OCI-LY1 (cell line): ENCODE data around the gene SALL2.

Source experiments
- H2AFZ ChIP-seq: fragments of 200-600 bp; sonication (generic), shearing (Covaris generic); 2 replicates; pipeline ENCODE4 v1.6.0; 2014; ENCODE audit warnings: antibody characterized with exemption, mild to moderate bottlenecking, low read length
- H3F3A ChIP-seq: fragments of 200-600 bp; sonication (generic), shearing (Covaris generic); 2 replicates; pipeline ENCODE4 v1.6.0; 2014; ENCODE audit warnings: mild to moderate bottlenecking, antibody characterized with exemption, low read length, moderate library complexity; ENCODE audit not compliant: insufficient read depth
- H3K27ac ChIP-seq: fragments of 200-600 bp; sonication (generic); 2 replicates; pipeline ENCODE4 v1.5.1; 2014; ENCODE audit warnings: low read length, mixed run types, mild to moderate bottlenecking, low read depth; ENCODE audit not compliant: poor library complexity, severe bottlenecking
- H3K27me3 ChIP-seq: fragments of 200-600 bp; sonication (generic); 2 replicates; pipeline ENCODE4 v1.6.0; 2014; ENCODE audit warnings: antibody characterized with exemption, mild to moderate bottlenecking, low read length, moderate library complexity; ENCODE audit not compliant: insufficient read depth
- H3K36me3 ChIP-seq: fragments of 200-600 bp; sonication (generic); 2 replicates; pipeline ENCODE4 v1.6.1; 2014; ENCODE audit warnings: mild to moderate bottlenecking, antibody characterized with exemption, low read length, moderate library complexity, mixed read lengths; ENCODE audit not compliant: insufficient read depth
- H3K4me1 ChIP-seq: fragments of 200-600 bp; sonication (generic); 2 replicates; pipeline ENCODE4 v1.5.1; 2014; ENCODE audit warnings: mild to moderate bottlenecking, low read length, moderate library complexity; ENCODE audit not compliant: insufficient read depth, severe bottlenecking
- H3K4me2 ChIP-seq: fragments of 200-600 bp; sonication (generic), shearing (Covaris generic); 2 replicates; pipeline ENCODE4 v1.6.1; 2014; ENCODE audit warnings: low read length
- H3K4me3 ChIP-seq: fragments of 200-600 bp; sonication (generic); 2 replicates; pipeline ENCODE4 v1.5.1; 2014; ENCODE audit warnings: low read length, low read depth, mild to moderate bottlenecking, mixed read lengths; ENCODE audit not compliant: poor library complexity, severe bottlenecking
- H3K79me2 ChIP-seq: fragments of 200-600 bp; shearing (Covaris generic); 2 replicates; pipeline ENCODE4 v1.6.1; 2016; ENCODE audit warnings: mixed run types, low read length, mixed read lengths; ENCODE audit not compliant: insufficient read depth
- H3K9ac ChIP-seq: fragments of 200-600 bp; sonication (generic), shearing (Covaris generic); 2 replicates; pipeline ENCODE4 v1.6.1; 2014; ENCODE audit warnings: mild to moderate bottlenecking, low read length, mixed read lengths
- H3K9me2 ChIP-seq: fragments of 200-600 bp; sonication (generic), shearing (Covaris generic); 2 replicates; pipeline ENCODE4 v1.6.1; 2014; ENCODE audit warnings: low read depth, mild to moderate bottlenecking, low read length, mixed read lengths
- H3K9me3 ChIP-seq: fragments of 200-600 bp; shearing (Covaris generic); 2 replicates; pipeline ENCODE4 v1.6.1; 2014; ENCODE audit warnings: low read length, mixed read lengths
- H4K20me1 ChIP-seq: fragments of 200-600 bp; sonication (generic), shearing (Covaris generic); 2 replicates; pipeline ENCODE4 v1.6.0; 2016; ENCODE audit warnings: mild to moderate bottlenecking, low read length; ENCODE audit not compliant: insufficient read depth
- CTCF ChIP-seq: fragments of 200-600 bp; sonication (generic), shearing (Covaris generic); IDR thresholded peaks from 2 replicates; pipeline ENCODE4 v1.5.1; 2017; ENCODE audit warnings: mild to moderate bottlenecking, antibody characterized with exemption, low read length, moderate library complexity, mixed read lengths
- EZH2 ChIP-seq: fragments of 200-600 bp; sonication (generic), shearing (Covaris generic); IDR thresholded peaks from 2 replicates; pipeline ENCODE4 v1.8.0; 2017; ENCODE audit warnings: borderline replicate concordance, mixed run types, mild to moderate bottlenecking, antibody characterized with exemption, low read length, moderate library complexity, mixed read lengths

The SALL2 gene

GRCh38 chr14:21505012-21505553, 21.1 kb downstream of the SALL2 start:
- peaks cover 29% of the 10 kb centered on the region for H3K79me2 ChIP-seq
- H4K20me1 ChIP-seq: no peaks in the 10 kb centered on the region
- H3K36me3 ChIP-seq: peaks cover 65% of the 10 kb centered on the region
- H3K27ac ChIP-seq: no peak overlapping the region
- H3K27me3 ChIP-seq: no peaks in the 10 kb centered on the region
- no peak for TF ChIP-seq CTCF
- TF ChIP-seq EZH2: no peak
- H2AFZ ChIP-seq: no peak overlapping the region
- H3K4me2 ChIP-seq: no peak overlapping the region
- H3F3A ChIP-seq: no peaks in the 10 kb centered on the region
- peaks cover 10% of the 10 kb centered on the region for H3K4me1 ChIP-seq
- no peaks in the 10 kb centered on the region for H3K9me3 ChIP-seq
- H3K9ac ChIP-seq: no peak overlapping the region
- H3K4me3 ChIP-seq: no peak overlapping the region
- H3K9me2 ChIP-seq: no peaks in the 10 kb centered on the region

GRCh38 chr14:21503376-21503775, 22.8 kb downstream of the SALL2 start:
- peaks cover 73% of the 10 kb centered on the region for H3K36me3 ChIP-seq
- no peak overlapping the region for H3K4me3 ChIP-seq
- no peak for TF ChIP-seq EZH2
- no peak for TF ChIP-seq CTCF
- H3F3A ChIP-seq: no peaks in the 10 kb centered on the region
- H4K20me1 ChIP-seq: no peaks in the 10 kb centered on the region
- H3K4me1 ChIP-seq: no peaks in the 10 kb centered on the region
- no peak overlapping the region for H3K27ac ChIP-seq
- peaks cover 19% of the 10 kb centered on the region; the same call in 1 of the 2 replicates for H3K79me2 ChIP-seq
- no peaks in the 10 kb centered on the region for H3K9me2 ChIP-seq
- no peak overlapping the region for H2AFZ ChIP-seq
- H3K4me2 ChIP-seq: no peak overlapping the region
- no peak overlapping the region for H3K9ac ChIP-seq
- H3K9me3 ChIP-seq: no peaks in the 10 kb centered on the region
- H3K27me3 ChIP-seq: no peaks in the 10 kb centered on the region

- H3F3A ChIP-seq: no peaks in the 10 kb centered on the region
- no peak overlapping the region for H3K4me3 ChIP-seq
- H2AFZ ChIP-seq: no peak overlapping the region
- no peak overlapping the region for H3K9ac ChIP-seq
- no peaks in the 10 kb centered on the region for H3K4me1 ChIP-seq
- no peaks in the 10 kb centered on the region for H4K20me1 ChIP-seq
- no peaks in the 10 kb centered on the region for H3K27me3 ChIP-seq
- no peaks in the 10 kb centered on the region for H3K9me3 ChIP-seq
- H3K36me3 ChIP-seq: peaks cover 79% of the 10 kb centered on the region
- no peaks in the 10 kb centered on the region for H3K9me2 ChIP-seq
- TF ChIP-seq EZH2 (no peak), CTCF (no peak)
- no peak overlapping the region for H3K4me2 ChIP-seq
- no peak overlapping the region for H3K27ac ChIP-seq
- H3K79me2 ChIP-seq: peaks cover 7% of the 10 kb centered on the region; the same call in 1 of the 2 replicates
Measured at GRCh38 chr14:21501568-21501967, 24.6 kb downstream of the SALL2 start.
